22Rv1 (cell line): ENCODE results near the gene SCUBE2.

Experiments used
- H3K27ac ChIP-seq: fragments of 450-650 bp; 2 replicates; pipeline ENCODE4 v1.5.1; 2017
- ZFX ChIP-seq: fragments of 450-650 bp; IDR thresholded peaks from 2 replicates; pipeline ENCODE4 v1.6.1; 2017; ENCODE audit warnings: antibody characterized with exemption, borderline replicate concordance
- TF ChIP-seq, protein P1 (sequence below): fragments of 450-650 bp; IDR thresholded peaks from 2 replicates; pipeline ENCODE4 v1.5.1; 2017; ENCODE audit warnings: mild to moderate bottlenecking

The SCUBE2 gene

GRCh38 chr11:9090488-9091043, 833 bp downstream of the SCUBE2 start:
- peak overlapping the region; percentile 54; the same call in 1 of the 2 replicates for H3K27ac ChIP-seq
- TF ChIP-seq, protein P1, sequence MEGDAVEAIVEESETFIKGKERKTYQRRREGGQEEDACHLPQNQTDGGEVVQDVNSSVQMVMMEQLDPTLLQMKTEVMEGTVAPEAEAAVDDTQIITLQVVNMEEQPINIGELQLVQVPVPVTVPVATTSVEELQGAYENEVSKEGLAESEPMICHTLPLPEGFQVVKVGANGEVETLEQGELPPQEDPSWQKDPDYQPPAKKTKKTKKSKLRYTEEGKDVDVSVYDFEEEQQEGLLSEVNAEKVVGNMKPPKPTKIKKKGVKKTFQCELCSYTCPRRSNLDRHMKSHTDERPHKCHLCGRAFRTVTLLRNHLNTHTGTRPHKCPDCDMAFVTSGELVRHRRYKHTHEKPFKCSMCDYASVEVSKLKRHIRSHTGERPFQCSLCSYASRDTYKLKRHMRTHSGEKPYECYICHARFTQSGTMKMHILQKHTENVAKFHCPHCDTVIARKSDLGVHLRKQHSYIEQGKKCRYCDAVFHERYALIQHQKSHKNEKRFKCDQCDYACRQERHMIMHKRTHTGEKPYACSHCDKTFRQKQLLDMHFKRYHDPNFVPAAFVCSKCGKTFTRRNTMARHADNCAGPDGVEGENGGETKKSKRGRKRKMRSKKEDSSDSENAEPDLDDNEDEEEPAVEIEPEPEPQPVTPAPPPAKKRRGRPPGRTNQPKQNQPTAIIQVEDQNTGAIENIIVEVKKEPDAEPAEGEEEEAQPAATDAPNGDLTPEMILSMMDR = no peak
- no peak for TF ChIP-seq ZFX

DNA sequence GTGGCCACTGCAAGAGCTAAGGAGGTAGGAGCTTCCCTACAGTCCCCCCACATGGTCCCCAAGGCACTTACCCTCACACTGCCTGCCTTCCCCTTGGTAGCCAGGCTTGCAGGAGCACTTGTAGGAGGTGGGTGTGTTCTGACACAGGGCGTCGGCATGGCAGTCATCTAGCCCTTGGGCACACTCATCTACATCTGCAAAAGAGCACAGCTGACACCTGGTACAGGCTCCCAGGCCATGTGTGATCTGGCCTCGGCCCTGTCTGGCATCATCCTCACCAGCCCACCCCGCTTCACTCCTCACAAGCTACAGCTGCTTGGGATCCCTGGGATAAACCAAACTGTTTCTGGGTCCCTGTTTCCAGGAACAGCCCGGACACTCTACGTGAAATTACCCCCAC, 1.8 kb downstream of the SCUBE2 start:
- H3K27ac ChIP-seq = peak overlapping the region; percentile 54

DNA sequence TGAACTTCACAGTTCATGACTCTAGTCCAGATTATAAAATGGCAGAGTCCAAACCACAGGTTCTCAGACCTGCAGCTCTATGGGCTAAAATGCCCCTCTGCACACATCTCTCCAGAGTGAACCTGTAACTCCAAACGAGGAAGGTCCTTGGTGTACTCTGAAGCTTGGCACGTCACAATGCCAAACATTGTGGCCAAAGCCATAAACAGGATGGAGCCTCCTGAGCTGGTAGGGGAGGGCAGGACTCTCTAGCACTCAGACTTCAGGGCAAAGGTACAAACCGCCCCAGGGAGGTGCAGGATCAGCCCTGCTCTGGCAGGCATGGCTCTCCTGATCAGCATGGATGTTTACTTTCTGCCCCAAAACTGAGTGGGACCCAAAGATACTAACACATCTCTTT, 2.3 kb downstream of the SCUBE2 start:
- no peak for TF ChIP-seq ZFX
- TF ChIP-seq, protein P1 = no peak
- peak overlapping the region; percentile 54 for H3K27ac ChIP-seq

More for the DNA sequence above, 1.8 kb downstream of the SCUBE2 start:
- TF ChIP-seq, protein P1 = no peak
- no peak for TF ChIP-seq ZFX

DNA sequence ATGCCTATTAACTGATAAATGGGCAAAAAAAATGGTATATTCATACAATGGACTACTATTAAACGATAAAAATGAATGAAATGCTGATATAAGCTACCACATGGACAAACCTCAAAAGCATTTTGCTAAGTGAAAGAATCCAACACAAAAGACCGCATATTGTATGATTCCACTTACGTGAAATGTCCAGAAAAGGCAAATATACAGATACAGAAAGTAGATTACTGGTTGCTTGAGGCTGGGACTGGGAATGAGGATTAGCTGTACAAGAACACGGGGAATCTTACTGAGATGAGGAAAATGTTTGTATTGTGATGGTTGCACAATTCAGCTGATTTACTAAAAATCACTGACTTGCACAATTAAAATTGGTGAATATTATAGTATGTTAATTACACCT, 8.8 kb downstream of the SCUBE2 start:
- TF ChIP-seq ZFX = no peak
- TF ChIP-seq, protein P1 = no peak
- H3K27ac ChIP-seq = no peak overlapping the region

DNA sequence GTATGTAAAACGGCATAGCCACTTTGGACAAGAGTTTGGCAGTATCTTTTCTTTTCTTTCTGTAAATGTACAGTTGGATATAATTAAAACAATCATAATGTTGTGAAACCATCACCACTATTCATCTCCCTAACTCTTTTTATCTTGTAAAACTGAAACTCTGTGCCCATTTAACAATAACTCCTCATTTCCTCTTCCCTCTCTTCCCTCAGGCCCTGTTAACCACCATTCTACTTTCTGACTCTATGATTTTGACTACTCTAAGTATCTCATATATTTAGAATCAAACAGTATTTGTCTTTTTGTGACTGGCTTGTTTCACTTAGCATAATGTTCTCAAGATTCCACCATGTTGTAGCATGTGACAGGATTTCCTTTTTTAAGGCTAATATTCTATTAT, 10.2 kb downstream of the SCUBE2 start:
- no peak overlapping the region for H3K27ac ChIP-seq
- TF ChIP-seq, protein P1 = no peak
- TF ChIP-seq ZFX = no peak

GRCh38 chr11:9078113-9079086, 13.0 kb downstream of the SCUBE2 start:
- no peak overlapping the region for H3K27ac ChIP-seq
- TF ChIP-seq, protein P1 = no peak
- no peak for TF ChIP-seq ZFX

- TF ChIP-seq ZFX = no peak
- TF ChIP-seq, protein P1 = no peak
- peak overlapping the region; percentile 42 for H3K27ac ChIP-seq
Measured at GRCh38 chr11:9077164-9077563, 14.2 kb downstream of the SCUBE2 start.
